Islet of Langerhans (tissue), 1 donor: ENCODE results near the gene GAB2.

Experiments used
- FAIRE-seq: peaks from one replicate; lab custom pipeline; 2011; peaks lifted over from hg19 to GRCh38; lab: Jason Lieb, UNC

The GAB2 gene

DNA sequence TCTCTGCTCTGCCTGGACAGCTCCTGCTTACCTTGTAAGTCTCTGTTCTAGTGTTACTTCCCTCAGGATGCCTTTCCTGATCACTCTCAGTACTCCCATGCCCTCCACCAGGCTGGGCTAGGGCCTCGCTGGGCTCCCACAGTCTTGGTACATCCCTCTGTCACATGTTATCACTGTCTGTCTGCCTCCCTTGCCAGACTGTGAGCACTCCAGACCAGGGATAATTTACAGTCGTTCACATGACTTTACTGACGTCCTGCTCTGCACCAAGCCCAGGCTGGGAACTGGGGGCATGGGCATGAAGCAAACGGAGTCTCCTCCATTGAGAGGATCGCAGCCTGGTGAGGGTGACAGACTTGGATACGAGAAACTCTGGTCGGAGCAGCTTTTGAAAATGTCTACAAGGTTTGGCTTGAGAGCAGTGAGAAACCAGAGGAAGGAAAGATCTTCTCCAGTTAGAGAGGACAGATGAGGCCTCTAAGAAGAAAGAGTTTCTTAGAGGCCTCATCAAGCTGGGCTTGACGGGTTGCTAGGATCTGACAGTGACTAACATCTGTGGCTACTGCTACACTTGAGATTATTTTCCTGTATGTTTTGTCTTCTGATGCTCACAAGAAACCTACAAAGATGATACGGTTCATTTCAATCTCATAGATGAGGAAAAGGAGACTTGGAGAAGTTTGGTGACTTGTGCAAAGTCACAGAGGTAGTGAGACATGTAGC is 216.4 kb downstream of the GAB2 start:
- no peak for FAIRE-seq

DNA sequence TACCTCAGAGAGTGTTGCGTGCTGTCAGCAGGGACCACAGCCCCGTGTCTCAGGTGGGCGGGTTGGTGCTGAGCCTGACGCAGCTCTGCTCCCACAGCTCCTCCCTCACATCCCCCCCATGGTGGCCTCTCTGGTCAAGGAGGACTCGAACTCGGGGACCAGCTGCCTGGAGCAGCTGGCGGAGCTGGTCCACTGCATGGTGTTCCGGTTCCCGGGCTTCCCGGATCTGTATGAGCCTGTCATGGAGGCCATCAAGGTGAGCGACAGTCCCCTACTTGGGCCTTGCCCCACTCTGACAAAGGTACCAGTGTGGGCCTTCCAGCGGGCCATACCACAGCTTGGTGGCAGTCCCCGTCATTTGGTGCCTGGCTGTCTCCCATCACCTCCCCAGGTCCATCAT is 217.1 kb downstream of the GAB2 start:
- FAIRE-seq, result no peak

DNA sequence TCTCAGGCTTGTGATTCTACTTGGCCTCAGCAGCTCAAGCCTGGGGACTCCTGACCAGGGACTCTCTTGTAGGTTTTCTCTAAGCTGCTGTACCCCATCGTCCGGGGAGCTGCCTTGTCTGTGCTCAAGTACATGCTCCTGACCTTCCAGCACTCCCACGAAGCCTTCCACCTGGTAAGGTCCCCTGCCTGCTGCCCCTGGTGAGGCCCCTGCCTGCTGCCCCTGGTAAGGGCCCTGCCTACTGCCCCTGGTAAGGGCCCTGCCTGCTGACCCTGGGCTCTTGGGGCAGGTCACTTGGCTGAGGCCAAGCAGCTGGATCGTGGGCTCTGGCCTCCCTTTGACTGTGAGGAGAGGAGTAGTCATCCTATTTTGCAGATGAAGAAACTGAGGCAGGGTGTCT is 217.6 kb downstream of the GAB2 start:
- no peak for FAIRE-seq

DNA sequence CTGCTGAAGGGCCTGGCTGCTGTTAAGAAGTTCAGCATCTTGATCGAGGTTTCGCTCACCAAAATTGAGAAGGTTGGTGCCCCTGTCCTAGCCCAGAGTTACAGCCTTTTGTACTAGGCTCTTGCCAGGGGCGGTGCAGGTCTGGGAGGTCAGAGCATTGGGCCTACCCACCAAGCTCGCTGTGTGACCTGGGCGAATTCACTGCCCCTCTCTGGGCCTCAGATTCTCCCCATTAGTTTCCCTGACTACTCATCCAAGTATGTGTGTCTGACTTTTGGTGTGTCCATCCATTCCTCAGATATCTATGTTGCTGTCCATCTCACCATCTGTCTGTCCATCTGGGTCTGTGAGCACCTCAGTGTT is 218.0 kb downstream of the GAB2 start:
- FAIRE-seq, result no peak

DNA sequence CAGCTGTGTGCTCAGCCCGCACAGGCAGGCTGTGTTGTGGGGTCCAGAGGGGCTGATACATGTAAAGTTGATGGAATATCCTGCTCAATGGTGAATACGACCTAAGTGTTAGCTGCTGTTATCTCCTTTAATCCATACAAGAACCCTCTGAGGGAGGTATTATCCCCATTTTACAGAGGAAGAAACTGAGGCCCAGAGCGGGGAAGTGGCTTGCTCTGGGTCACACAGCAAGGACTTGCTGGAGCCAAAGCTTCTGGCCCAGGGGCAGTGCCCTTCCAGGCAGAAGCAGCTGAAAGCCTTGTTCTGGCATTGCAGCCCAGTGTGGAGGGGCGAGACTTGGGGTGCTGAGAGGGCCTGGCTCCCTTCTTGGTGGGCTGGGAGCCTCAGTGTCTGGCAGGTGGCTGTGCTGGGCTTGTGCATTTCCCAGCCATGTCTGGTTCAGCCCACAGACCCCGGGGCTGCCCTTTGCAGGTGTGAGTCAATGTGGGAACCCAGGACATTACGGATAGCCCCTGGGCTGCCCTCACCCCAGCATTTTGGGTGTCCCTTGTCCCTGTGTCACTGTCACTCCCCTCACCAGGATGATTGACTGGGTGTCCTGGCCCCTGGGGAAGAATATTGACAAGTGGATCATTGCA is 218.5 kb downstream of the GAB2 start:
- FAIRE-seq, result no peak

DNA sequence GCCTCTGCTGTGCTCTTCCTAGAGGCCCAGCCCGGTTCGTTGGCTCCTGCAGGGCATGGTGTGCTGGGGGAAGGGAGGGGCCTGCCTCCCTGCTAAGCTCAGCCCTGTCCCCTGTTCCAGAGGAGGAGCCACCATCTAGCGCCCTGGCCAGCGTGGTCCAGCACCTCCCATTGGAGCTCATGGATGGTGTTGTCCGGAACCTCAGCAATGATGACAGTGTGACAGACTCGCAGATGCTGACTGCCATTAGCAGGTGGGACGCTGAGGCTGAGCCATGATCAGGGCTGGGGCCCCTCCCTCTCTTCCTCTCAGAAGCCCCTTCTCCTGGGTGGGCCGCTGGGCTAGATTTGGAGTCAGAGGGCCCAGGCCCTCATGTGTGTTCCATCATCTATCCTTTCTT is 219.8 kb downstream of the GAB2 start:
- FAIRE-seq, result no peak

DNA sequence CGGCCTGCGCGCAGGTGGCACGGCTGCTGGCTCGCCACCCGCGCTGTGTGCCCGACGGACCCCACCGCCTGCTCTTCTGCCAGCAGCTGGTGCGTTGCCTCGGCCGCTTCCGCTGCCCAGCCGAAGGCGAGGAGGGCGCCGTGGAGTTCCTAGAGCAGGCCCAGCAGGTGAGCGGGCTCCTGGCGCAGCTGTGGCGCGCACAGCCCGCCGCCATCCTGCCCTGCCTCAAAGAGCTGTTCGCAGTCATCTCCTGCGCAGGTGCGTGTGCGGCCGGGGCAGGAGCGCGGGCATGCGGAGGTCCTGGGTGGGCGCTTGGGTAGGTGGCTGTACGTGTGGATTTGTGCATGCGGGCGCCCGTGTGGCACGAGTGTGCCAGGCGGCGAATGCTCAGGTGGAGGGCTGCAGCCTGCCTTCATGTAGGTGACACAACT is 220.9 kb downstream of the GAB2 start:
- FAIRE-seq, result no peak

DNA sequence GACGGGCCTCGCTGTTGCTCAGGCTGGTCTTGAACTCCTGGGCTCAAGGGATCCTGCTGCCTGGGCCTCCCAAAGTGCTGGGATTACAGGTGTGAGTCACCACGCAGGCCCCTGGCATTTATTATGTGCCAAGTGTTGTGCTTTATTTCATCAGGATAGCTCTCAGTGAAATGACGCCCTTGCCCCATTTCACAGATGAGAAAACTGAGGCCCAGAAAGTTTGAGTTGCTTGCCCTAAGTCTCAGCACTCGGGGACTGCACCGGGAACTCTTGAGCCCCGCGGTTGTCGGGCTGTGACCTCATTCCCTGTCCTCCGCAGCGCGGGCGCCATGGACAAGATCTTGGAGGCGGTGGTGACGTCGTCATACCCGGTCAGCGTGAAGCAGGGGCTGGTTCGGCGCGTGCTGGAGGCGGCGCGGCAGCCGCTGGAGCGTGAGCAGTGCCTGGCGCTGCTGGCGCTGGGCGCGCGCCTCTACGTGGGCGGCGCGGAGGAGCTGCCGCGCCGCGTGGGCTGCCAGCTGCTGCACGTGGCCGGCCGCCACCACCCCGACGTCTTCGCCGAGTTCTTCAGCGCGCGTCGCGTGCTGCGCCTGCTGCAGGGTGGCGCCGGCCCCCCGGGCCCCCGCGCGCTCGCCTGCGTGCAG is 221.6 kb downstream of the GAB2 start:
- no peak for FAIRE-seq

DNA sequence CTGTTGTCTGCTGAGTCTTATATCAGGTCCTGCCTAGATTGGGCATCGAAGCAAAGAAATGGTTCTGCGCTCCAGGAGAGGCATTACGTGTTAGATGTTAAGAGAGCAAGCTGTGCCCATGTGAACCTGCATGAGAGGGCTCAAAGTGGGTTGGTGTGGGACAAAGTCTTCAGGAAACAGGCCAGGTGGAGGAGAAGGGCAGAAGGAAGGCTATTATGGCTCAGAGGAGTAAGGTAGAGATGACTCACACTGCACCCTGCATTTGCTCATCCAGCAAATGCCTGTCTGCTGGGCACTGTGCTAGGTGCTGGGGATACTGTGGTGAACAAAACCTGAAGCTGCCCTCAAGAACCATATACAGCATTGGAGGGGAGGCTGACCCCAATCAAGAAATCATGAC is 223.1 kb downstream of the GAB2 start:
- no peak for FAIRE-seq

DNA sequence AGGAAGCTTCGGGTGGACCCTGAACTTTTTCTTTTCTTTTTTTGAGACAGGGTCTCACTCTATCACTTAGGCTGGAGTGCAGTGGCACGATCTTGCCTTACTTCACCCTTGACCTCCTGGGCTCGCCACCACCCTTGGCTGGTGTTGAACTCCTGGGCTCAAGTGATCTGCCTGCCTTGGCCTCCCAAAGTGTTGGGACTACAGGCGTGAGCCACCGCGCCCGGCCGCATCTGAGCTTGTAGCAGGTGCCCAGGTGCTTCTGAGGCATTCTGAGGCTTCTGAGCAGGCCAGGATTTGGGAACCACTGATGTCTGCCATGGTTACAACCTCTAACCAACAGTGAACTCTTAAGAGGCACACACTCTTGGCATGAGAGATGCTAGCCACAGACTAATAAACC is 223.8 kb downstream of the GAB2 start:
- no peak for FAIRE-seq

DNA sequence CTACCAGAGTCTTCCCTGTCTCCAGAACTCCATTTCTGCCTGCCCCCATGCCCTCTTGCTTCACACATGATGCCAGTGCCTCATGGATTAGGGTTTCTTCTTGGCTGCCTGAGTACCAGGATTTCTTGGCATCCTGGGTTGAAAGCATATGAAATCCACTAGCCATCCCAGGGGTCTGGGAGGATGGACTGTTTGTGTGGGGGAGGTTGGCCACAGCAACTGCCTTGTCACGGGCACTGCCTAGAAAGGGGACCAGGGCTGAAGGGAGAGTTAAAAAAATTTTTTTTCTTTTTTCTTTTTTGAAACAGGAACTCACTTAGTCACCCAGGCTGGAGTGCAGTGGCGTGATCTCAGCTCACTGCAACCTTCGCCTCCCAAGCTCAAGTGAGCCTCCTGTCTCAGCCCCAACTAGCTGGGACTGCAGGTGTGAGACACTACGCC is 224.7 kb downstream of the GAB2 start:
- no peak for FAIRE-seq

DNA sequence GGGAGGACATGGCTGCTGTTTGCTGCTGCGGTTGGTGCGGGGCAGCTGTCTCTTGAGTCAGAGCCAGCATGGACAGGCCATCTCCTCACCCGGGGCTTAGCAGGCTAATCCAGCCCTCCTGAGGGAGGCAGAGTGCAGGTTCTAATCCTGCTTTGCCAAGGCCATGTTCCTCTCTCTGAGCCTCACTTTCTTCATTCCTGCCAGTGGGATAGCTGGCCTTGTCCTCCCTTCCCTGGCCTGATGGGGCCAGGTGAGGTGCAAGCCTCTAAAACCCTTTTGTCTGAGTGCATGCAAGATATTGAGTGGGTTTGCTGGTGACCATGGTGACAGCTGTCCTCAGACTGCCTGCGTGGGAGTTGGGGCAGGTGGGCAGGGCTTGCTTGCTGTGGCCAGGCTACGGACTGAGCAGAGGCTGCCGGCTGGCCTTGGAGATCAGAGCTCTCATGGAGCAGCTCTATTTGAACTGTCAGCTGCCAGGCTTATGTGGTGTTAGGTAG is 225.3 kb downstream of the GAB2 start:
- FAIRE-seq, result no peak

DNA sequence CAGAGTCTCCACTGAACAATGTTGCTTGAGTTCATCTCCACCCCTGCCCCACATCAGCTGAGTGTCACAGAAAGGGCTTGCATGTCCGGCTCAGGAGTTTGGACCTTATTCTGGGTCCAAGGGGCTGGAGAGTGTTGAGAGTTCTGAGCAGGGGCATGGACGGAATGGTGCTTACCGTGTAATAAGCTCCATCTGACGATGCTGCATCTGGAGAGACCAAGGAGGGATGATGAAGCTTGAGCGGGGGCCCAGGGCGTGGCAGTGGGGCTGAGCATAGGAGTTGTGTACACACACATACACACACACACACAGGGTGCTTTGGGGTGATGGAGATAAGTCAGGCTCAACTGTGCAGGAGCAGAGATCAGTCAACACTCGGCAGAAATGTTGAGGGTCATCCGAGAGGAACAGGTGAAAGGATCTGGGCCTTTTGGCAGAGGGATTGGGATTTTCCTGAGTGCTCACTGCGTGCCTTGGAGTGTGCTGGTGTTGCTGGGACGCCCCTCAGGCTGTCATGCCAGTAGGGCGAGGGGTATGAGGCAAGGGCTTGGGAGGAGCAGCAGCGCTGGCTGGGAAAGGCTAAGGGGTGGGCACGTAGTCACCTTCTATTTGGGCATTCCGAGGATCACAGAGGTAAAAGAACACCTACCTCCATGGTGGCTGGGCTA is 226.6 kb downstream of the GAB2 start:
- FAIRE-seq, result no peak

DNA sequence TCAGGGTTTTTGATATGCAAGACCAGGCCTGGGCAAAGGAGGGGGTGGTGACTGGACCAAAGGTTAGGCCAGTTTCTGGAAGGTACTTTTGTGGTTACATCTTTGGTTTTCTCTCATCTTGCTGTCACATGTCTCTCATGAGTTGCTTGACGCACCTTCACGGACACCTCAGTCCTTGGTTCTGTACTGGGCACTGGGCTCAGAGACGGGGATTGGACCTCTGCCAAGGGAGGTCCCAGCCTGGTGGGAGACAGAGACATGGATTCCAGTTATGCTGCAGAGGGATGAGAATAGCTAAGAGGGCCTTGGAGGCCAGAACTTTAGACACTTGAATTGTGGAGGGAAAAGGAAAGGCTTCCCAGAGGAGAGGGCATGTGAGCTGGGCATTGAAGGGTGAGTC is 227.2 kb downstream of the GAB2 start:
- FAIRE-seq, result no peak

DNA sequence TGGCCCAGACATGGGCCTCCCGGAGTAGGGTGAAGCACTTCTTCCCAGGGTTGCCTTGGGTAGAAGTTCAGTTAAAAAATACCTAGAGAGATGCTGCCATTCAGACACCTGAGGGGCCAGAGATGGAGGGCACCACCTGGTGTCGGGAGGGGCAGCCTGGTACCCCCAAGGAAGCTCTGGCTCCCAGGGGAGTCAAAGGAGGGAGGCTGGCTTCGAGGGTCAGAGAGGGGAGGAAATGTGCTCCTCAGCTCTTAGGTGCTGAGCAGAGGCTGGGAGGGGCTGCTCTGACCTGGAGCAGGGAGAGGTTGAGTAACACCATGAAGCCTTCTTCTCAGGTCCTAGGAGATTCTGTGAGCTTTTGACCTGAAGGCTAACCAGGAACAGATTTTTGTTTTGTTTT is 227.8 kb downstream of the GAB2 start:
- no peak for FAIRE-seq

DNA sequence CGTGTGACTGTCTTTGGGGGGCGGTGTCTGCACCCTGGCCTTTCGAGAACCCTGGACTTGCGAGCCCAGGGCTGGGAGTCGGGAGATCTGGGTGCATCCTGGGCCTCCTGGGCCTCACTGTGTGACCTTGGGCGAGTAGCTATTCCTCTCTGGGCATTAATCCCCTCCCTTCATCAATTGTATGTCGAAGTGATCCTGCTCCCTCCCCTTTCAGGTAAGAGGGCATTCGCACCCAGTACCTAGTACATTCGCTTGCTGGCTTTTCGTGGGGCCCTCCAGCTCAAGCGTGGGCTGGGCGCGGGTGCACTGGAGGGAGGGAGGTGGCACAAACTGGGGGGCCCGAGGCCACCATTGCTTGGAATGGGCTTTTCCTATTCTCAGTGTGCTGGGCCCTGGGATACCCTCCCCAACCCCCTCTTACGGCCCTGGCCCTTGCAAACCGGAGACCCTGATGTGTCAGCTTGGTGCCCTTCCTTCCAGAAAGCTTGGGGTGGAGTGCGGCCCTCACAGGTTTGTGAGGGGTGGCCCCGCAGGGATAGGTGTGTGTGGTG is 228.4 kb downstream of the GAB2 start:
- FAIRE-seq, result no peak

DNA sequence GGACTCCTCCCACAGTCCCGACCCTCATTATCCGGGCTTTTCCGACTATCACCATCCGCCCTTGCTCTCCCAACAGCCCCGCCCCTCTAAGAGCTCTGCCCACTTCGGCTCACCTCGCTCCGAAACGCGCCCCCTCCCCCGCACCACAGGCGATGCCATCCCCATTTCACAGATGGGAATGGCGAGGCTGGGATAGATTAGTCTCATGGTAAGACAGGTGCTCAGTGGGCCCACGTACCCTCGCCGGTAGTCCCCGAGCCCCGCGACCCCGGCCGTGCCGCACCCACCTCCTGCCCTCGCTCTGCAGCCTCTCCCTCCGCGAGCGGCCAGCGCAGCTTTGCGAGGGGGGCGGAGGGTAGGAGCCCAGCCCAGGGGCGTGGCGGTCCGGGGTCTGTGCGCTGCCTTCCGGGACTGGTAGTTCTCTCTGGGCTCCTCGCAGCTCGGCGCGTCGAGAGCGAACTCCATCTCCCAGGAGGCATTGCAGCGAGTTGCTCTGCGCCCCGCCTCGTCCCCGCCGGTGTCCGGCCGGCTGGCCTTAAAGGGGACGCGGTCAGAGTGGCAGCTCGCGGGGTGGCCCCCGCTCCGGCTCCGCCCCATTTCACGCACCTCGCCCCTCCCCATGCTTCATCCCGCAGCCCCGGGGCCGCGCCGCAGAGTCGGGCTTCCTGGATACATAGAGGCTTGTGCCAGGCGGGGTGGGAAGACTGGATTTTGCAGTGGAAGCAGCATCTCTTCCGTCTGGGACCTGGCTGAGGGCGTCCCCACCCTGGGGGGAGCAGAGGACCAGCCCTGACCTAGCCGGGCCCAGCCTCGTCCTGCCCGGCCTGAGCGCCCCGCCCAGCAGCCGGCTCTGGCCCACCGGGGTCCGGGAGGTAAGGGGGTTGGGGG is 229.1 kb downstream of the GAB2 start, which contains the start of the genes KCTD21 and USP35:
TSS of gene KCTD21 (minus strand) at position 341 of the 888 bp plus-strand sequence. CDS start 14,072 bp downstream, outside the sequence.
TSS of gene USP35 (plus strand) at position 634 of the 888 bp plus-strand sequence. CDS start 7,327 bp downstream, outside the sequence.
- no peak for FAIRE-seq

DNA sequence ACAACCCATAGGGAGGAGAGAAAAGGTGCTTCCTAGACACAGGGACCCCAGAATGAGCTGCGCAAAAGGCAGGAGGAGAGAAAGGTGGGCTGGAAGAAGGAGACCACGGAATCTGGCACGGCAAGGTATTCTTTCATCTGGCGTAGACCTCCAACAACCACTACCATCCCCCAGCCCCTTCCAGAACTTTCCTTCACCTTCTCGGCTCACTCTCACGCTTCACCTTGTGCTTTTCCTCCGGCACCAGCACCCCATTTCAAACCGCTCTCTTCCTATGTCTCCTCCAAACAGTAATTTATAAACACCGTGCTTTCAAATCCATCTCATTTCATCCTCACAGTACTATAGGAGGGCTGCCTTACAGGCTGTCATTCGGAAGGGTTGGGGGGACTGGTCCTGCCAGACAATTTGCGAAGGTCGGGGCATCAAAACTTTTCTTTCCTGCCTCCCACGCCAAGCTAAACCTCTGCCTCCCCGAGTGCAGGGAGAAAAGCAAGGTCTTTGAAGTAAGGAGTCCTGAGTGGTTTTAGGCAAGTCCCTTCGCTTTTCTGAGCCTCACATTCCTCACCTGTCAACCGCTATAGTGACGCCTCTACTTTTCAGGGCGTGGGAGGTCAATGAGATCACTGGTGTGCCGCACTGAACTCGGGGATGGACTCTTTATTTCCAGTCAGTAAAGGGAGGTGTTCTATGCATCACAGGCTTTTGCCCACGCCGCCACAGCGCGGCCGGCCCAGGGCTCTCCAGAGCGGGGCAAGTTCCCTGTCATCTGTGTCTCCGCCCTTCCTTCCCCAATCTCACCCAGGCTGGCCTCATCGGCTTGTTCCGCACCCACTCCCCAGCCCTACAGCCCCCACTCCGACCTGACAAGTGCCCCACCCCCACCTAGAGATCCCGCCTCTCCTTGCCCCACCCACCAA is 230.0 kb downstream of the GAB2 start:
- no peak for FAIRE-seq

DNA sequence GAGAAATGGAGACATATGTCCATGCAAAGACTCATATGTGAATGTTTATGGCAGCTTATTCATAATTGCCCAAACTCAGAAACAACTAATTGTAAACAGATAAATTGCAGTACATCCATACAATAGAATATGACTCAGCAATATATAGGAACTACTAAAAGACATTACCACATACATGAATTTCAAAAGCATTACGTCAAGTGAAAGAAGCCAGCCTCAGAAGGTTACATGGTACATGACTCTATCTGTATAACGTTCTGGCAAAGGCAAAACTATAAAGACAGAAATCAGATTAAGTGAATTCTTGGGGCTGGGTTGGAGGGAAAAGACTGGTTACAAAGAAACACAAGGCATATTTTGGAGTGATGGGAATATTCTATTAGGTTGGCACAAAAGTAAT is 236.4 kb downstream of the GAB2 start:
- no peak for FAIRE-seq

DNA sequence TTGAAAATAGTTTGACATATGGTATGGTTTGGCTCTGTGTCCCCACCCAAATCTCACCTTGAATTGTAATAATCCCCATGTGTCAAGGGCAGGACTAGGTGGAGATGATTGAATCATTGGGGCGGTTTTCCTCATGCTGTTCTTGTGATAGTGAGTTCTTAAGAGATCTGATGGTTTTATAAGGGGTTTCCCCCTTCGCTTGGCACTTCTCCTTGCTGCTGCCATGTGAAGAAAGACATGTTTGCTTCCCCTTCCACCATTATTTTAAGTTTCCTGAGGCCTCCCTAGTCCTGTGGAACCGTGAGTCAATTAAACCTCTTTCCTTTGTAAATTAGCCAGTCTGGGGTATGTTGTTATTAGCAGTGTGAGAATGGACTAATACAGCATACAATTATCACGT is 236.9 kb downstream of the GAB2 start:
- no peak for FAIRE-seq
